GM19035 (cell line): Measurements from ENCODE around the gene PLAAT4.
"Not testable (repeated sequence)": the region's sequence is repeated elsewhere in the genome, so short reads cannot be mapped to it uniquely, and the experiment has no call there.

ENCODE experiments used
- ATAC-seq: cut with Tn5 transposase; IDR thresholded peaks from one replicate; pipeline ENCODE4 v1.9.1; 2021; ENCODE audit not compliant: unreplicated experiment

Gene PLAAT4

DNA sequence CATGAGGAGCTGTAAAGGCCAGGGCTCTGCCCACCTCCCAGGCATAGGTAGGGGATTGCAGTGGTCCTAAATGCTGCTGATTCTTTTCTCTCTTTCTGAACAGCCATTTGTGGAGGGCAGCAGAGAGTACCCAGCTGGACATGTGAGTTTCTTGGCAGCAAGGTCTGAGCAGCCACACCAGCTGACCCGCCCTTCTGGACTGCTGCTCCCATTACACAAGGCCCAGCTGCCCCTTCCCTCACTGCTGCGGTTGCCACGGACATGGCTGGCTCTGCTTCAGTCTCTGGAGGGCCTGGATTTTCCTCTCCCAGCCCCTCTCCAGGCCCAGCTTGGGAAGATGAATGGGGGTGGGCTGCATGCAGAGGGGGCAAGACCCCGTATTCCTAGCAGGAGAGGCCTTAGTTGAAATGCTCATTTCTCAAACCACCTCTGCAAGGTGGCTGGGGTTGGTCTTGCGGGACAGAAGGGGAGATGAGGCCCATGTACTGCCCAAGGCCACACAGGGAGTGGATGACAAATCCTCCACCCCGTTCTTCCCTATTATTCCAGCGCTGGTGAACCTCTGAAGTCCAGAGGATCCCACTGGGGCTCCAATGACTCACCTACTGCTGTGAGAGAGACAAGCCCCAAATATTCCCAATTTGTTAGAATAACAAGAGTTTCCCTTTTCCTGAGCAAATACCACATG lies 26.1 kb upstream of the PLAAT4 start:
- no peak for ATAC-seq

DNA sequence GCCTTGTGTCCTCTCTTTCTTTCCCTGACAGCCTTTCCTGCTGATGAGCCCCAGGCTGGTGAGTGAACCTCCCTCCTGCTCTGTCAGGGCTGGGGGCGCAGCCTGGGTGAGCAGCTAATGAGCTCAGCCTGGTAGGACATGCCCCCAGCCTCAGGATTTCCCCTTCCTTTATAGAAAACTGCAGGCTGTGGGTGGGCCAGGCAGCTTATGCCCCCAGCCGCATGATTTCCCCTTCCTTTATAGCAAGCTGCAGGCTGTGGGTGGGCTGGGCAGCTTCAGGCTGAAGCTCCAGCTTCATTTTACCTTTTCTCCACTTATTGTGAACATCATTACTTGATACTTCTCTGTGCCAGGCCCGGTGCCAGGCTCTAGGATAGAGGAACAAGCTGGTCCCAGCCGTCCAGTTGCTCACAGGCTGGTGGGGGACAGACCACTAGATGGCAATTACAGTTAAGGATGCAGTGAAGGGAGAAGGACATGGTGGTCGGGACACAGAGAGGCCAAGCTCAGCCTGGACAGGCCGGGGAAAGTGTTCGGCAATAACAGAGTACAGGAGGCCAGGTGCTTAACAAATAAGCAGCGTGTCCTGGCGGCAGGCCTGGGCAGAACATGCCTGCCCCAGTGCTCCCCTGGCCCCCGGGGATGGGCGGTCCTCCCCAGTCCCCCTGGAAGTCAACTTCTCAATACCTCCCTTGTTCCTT lies 25.4 kb upstream of the PLAAT4 start:
- ATAC-seq, result no peak

DNA sequence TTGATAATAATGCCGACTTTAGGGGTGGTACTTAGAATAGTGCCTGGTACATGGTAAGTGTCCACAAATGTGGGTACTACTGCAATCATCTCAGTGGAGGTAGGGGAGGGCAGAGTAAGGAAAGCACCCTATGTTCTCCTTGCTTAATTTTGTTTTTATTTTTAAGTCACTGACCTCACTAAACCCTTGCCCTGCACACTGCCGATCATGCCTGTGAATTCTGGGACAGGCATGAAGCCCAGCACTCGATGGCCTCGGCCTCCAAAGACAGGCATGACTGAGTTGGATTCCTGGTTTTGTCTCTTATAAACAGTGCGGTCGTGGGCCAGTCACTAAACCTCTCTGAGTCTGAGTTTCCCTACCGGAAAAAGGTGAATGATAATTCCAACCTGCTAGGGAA lies 23.8 kb upstream of the PLAAT4 start:
- ATAC-seq, result no peak

DNA sequence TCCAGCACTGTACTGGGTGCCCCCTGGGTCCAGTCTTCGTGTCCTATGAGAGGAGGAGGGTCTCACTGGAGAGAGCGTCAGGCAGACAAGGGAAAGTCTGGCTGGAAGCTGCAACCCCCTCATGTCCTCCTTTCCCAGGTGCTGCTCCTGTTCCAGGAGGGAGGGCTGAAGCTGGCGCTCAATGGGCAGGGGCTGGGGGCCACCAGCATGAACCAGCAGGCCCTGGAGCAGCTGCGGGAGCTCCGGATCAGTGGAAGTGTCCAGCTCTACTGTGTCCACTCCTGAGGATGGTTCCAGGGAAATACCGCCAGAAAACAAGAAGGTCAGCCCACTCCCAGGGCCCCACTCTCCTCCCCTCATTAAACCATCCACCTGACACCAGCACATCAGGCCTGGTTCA lies 20.5 kb upstream of the PLAAT4 start:
- no peak for ATAC-seq

DNA sequence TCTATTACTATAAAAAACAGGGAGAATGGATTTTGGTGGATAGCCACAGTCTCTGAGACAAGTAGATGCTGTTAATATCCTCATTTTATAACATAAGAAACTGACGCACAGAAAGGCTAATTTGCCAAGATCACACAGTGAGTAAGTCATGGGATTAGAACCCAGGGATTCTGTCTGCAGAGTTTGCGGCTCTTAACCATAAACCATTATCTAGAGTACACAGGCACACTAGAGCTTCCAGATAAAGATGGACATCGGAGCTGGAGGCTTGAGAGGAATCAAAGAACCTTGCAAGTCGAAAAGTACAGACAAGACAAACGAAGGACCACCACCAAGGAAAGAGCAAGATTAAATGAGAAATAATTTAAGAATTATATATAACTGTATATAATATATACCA lies 19.5 kb upstream of the PLAAT4 start:
- ATAC-seq, result no peak

- no peak for ATAC-seq
Measured at GRCh38 chr11:63518548-63518947, 18.1 kb upstream of the PLAAT4 start.

DNA sequence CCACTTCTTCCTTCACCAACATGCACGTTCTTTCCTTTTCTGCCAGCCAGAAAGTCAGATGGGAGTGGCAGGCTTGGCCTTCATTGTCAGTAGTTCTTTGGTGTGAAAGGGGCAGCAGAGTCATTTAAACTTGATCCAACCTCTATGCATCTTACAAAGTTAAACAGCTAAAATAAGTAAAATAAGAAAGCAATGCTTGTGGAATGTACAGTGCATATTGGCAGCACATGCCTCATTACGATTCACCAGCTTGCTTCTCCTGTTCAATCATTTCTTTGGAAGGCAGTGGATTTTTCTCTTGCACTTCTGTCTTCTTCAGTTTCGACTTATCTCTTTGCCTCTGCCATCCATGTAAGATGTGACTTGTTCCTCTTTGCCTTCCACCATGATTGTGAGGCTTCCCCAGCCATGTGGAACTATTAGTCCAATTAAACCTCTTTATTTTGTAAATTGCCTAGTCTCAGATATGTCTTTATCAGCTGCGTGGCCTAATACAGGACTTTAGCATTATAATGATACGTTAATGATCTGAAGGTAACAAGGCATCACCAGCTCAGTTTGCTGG lies 15.9 kb upstream of the PLAAT4 start:
- ATAC-seq, result no peak

DNA sequence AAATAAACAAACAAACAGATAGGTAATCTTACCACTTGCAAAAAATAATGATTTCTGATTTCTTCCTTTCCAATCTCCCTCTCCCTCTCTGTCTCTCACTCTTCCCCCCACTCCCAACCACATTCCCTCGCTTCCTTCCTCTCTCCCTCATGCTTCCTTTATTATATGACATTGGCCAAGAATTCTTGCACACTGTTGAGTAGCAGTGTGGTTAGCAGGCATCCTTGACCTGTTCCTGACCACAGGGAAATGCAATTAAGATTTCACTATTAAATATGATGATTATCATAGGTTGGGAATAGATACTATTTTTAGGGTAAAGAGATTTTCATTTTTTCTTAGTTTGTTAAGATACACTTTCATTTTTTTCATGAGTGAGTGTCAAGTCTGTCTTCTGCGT lies 14.7 kb upstream of the PLAAT4 start:
- no peak for ATAC-seq

DNA sequence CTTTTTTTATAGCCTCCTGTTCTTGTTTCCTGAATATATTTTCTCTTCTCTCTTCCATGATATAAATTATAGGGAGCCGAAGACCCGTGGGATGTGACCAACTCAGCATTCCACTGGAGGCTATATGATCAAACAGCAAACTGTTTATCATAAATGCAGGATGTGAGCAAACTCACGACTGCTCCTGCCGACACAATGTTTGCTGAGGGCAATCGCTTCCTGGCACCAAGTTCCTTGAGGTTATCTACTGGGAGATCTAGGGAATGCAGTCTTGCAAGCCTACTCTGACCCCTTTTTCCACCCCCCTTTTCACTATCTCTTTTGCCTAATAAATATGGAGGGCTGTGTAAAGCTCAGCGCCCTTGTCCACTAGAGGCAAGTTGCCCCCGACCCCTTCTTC lies 13.5 kb upstream of the PLAAT4 start:
- no peak for ATAC-seq

DNA sequence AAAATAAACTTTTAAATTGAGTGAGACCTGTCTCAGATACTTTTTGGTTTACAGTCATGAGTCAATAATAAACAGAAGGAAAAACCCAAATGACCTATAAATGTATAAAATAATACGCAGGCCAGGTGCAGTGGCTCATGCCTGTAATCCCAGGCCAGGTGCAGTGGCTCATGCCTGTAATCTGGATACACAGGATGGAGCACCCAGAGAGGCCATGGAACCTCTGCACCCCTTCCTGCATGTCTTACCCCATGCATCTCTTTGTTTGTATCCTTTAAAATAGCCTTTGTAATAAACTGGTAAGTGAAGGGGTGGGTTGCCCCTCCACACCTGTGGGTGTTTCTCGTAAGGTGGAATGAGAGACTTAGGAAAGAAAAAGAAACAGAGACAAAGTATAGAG lies 8.9 kb upstream of the PLAAT4 start:
- ATAC-seq, result no peak

DNA sequence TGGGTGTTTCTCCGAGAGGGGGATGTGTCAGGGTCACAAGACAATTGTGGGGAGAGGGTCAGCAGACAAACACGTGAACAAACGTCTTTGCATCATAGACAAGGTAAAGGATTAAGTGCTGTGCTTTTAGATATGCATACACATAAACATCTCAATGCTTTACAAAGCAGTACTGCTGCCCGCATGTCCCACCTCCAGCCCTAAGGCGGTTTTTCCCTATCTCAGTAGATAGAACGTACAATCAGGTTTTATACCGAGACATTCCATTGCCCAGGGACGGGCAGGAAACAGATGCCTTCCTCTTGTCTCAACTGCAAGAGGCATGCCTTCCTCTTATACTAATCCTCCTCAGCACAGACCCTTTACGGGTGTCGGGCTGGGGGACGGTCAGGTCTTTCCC lies 8.5 kb upstream of the PLAAT4 start:
- ATAC-seq, result not testable (repeated sequence)

- ATAC-seq, result not testable (repeated sequence)
Measured at GRCh38 chr11:63528729-63529278, 7.8 kb upstream of the PLAAT4 start.

- not testable (repeated sequence) for ATAC-seq
Measured at GRCh38 chr11:63529373-63529772, 7.2 kb upstream of the PLAAT4 start.

GRCh38 chr11:63530021-63530420 lies 6.6 kb upstream of the PLAAT4 start:
- ATAC-seq, result no peak

- ATAC-seq, result peak; percentile 63
Measured at GRCh38 chr11:63531074-63531792, 5.4 kb upstream of the PLAAT4 start.

GRCh38 chr11:63532117-63532516 lies 4.5 kb upstream of the PLAAT4 start:
- no peak for ATAC-seq

GRCh38 chr11:63532799-63533475 lies 3.7 kb upstream of the PLAAT4 start:
- ATAC-seq, result no peak

DNA sequence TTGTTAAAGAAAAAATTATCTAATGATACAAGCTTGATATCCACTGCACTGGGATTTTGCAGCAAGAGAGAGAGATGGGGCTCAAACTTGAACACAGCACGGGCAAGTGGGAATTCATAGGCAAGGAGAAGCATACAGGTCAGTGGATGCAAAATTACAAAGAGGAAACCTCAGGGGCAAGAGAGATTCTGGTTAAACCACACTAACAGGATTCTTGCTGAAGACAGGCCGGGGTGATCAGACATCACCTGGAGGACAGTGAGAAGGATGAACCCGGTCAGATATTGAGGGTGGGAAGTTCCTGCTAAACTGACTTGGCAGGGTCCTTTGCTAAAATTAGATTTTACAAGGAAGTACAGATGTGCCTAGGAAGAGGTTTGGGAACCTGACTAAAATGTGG lies 2.5 kb upstream of the PLAAT4 start:
- ATAC-seq, result no peak

DNA sequence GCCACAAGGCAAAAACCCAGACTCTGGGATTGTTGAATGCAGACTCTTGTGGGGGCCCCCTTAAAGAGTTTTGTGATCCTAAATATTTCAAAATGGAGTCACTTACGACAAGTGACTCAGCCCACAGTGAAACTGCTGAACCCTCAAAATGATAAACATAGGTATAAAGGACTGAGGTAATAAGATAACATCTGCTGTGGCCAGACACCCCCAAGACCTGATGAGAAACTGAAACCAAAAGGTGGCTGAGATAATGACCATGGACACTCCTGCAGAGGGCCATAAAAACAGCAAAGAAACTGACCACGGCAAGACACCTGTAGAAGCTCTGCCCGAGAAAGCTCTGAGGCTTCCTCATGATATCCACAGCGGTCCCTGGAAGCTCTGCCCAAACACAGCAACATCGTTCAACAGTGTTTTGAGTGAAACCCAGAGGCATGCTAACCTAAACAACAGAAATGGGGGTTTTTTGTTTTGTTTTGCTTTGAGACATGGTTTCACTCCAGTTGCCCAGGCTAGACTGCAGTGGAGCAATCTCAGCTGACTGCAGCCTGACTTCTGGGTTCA lies 1.6 kb upstream of the PLAAT4 start:
- ATAC-seq, result peak; percentile 57

DNA sequence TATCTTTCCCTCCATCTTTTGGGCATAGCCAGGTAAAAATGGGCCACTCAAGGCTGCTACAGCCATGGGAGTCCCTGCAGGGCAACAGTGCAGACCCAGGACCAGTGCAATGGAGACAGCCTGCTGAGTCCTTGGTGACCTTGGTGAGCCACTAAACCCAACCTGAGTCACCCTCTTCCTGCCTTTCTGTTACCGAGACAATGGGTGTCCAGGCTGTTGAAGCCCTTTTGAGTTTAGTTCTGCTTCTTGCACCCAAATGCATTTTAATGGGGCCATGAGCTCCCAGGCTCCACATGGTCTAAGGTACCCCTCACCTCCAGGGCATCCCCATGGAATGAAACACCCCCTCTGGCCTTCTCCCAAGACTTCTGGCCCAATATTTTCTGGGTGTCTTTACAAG lies 874 bp upstream of the PLAAT4 start:
- ATAC-seq, result no peak
